ENCODE results near the gene RERE.

RERE gene

GRCh38 chr1:8782955-8783354, 34.5 kb downstream of the RERE start:
- DNase-seq (ENCODE audit: extremely low read depth, low read depth), result no peak
- no peak for TF ChIP-seq CTCF (IDR thresholded peaks at IDR 0.05; ENCODE audit: low read depth, low read length)

GRCh38 chr1:8782001-8782620, 35.3 kb downstream of the RERE start:
- no peak for DNase-seq (ENCODE audit: extremely low read depth, low read depth)
- TF ChIP-seq CTCF (IDR thresholded peaks at IDR 0.05; ENCODE audit: low read depth, low read length), result no peak

GRCh38 chr1:8780405-8780804, 37.0 kb downstream of the RERE start:
- no peak for DNase-seq (ENCODE audit: extremely low read depth, low read depth)
- no peak for TF ChIP-seq CTCF (IDR thresholded peaks at IDR 0.05; ENCODE audit: low read depth, low read length)

GRCh38 chr1:8777867-8778266, 39.6 kb downstream of the RERE start:
- DNase-seq (ENCODE audit: extremely low read depth, low read depth), result no peak
- no peak for TF ChIP-seq CTCF (IDR thresholded peaks at IDR 0.05; ENCODE audit: low read depth, low read length)

- no peak for DNase-seq (ENCODE audit: extremely low read depth, low read depth)
- TF ChIP-seq CTCF (IDR thresholded peaks at IDR 0.05; ENCODE audit: low read depth, low read length), result no peak
Measured at GRCh38 chr1:8776104-8776503, 41.3 kb downstream of the RERE start.

GRCh38 chr1:8767006-8767405, 50.4 kb downstream of the RERE start:
- TF ChIP-seq CTCF (IDR thresholded peaks at IDR 0.05; ENCODE audit: low read depth, low read length), result no peak
- DNase-seq (ENCODE audit: extremely low read depth, low read depth), result no peak

- TF ChIP-seq CTCF (IDR thresholded peaks at IDR 0.05; ENCODE audit: low read depth, low read length), result no peak
- DNase-seq (ENCODE audit: extremely low read depth, low read depth), result no peak
Measured at GRCh38 chr1:8765198-8765597, 52.2 kb downstream of the RERE start.
